Raji (cell line): Measurements from ENCODE around the gene ONECUT1.

Source experiments
- POLR2A ChIP-seq: IDR thresholded peaks from 2 replicates; pipeline ENCODE4 v1.6.1; 2011; ENCODE audit warnings: low read depth, low read length, control low read depth; ENCODE audit not compliant: insufficient read depth

The ONECUT1 gene

GRCh38 chr15:52731732-52732470 is 58.2 kb downstream of the ONECUT1 start:
- TF ChIP-seq POLR2A: no peak

- no peak for TF ChIP-seq POLR2A
Measured at GRCh38 chr15:52731004-52731403, 59.1 kb downstream of the ONECUT1 start.

GRCh38 chr15:52730594-52730993 is 59.5 kb downstream of the ONECUT1 start:
- TF ChIP-seq POLR2A: no peak

GRCh38 chr15:52730173-52730572 is 60.0 kb downstream of the ONECUT1 start:
- TF ChIP-seq POLR2A: peak; percentile 48

GRCh38 chr15:52728899-52729298 is 61.2 kb downstream of the ONECUT1 start:
- TF ChIP-seq POLR2A: no peak

GRCh38 chr15:52727815-52728214 is 62.3 kb downstream of the ONECUT1 start:
- no peak for TF ChIP-seq POLR2A

- TF ChIP-seq POLR2A: no peak
Measured at GRCh38 chr15:52726195-52726594, 63.9 kb downstream of the ONECUT1 start.

GRCh38 chr15:52718551-52718950 is 71.6 kb downstream of the ONECUT1 start:
- no peak for TF ChIP-seq POLR2A

GRCh38 chr15:52717924-52718323 is 72.2 kb downstream of the ONECUT1 start:
- no peak for TF ChIP-seq POLR2A

GRCh38 chr15:52717481-52717880 is 72.7 kb downstream of the ONECUT1 start:
- TF ChIP-seq POLR2A: no peak

GRCh38 chr15:52716536-52716935 is 73.6 kb downstream of the ONECUT1 start:
- no peak for TF ChIP-seq POLR2A

GRCh38 chr15:52715411-52715810 is 74.7 kb downstream of the ONECUT1 start:
- TF ChIP-seq POLR2A: no peak

- no peak for TF ChIP-seq POLR2A
Measured at GRCh38 chr15:52714968-52715367, 75.2 kb downstream of the ONECUT1 start.

GRCh38 chr15:52710708-52711389 is 79.3 kb downstream of the ONECUT1 start:
- no peak for TF ChIP-seq POLR2A

GRCh38 chr15:52710050-52710707 is 80.0 kb downstream of the ONECUT1 start:
- no peak for TF ChIP-seq POLR2A

- peak; percentile 93 for TF ChIP-seq POLR2A
Measured at GRCh38 chr15:52709187-52709981, 80.8 kb downstream of the ONECUT1 start.
